ENCODE data around the gene CDKAL1.
A peak's percentile ranks its signal among the peaks of the same experiment; 100 is the strongest.
"Not testable (repeated sequence)": the region's sequence is repeated elsewhere in the genome, so short reads cannot be mapped to it uniquely, and the experiment has no call there.

Gene CDKAL1

GRCh38 chr6:20594299-20594853 lies 60.1 kb downstream of the CDKAL1 start:
- not testable (repeated sequence) for DNase-seq (ENCODE audit: low spot score)

DNA sequence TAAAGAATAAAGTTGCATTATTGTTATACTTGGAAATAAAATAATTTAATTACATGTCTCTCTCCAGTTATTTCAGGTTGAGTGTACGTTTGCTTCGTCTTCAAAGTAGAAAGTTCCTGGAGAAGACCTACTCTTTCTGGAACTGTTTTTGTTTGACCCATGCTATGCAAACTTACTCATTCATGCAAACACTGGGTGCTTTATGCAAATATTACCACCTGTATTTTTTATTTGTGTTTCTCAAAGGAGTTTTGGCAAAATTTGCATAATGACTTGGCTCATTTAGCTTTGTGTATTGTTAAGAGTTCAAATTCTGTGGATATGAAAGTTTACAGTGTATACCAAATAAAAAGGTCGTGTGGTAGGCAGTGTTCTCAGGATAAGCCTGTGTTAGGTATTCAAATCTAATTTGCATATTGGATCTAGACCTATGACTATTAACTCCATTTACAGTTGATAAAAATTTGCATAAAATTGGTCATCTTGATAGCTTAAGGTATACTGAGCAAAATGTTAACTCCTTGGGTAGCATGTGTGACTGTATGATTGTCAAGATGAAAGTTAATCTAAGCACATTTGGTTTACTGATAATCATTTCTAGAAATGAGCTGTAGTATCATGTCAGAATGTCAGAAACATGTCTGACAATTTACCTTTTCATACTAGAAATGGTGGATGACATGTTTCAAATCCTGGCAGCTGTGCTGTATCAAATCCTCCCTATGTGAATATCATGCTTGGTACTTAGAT lies 65.2 kb downstream of the CDKAL1 start:
- DNase-seq (ENCODE audit: low spot score) = no peak

DNA sequence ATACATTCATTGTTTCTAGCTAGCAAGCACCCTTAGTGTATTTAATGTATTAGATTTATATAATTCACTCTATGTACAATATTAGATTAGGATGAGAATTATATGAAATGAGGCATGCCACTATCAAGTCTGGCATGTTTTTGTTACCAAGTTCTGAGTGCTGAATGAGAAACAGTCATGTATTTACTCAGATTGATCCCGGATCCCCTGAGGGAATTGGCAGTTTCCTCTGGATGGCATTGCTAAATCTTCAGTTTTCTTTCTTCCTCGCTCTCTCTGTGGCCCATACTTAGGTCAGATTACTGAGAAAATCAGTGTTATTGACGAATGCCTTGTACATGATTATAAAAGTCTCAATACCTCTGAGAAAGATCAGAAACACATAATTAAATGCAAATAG lies 66.6 kb downstream of the CDKAL1 start:
- DNase-seq (ENCODE audit: low spot score) = no peak

GRCh38 chr6:20604159-20604558 lies 69.9 kb downstream of the CDKAL1 start:
- DNase-seq (ENCODE audit: low spot score) = no peak

- no peak for DNase-seq (ENCODE audit: low spot score)
Observed at GRCh38 chr6:20605061-20605460, 70.8 kb downstream of the CDKAL1 start.

- peak; percentile 12 for DNase-seq (ENCODE audit: low spot score)
Observed at GRCh38 chr6:20605581-20605980, 71.3 kb downstream of the CDKAL1 start.

DNA sequence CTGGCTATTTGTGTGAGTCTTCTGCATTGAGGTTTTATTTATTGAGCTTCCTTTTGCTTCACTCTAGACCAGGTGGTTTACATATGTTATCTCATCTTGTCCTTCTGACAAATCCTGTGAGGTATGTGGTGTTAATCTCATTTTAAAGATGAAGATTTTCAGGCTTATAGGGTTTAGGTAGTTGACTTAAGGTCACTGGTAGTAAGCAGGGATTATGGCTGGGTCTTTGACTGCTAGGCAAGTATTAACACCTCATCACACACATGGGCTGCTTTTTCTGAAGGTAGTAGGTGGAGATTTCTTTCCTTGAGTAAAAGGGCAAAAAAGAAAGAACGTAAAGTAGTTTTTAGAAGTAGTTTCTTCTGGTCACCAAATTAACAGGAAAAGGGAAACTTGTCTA lies 72.6 kb downstream of the CDKAL1 start:
- no peak for DNase-seq (ENCODE audit: low spot score)

DNA sequence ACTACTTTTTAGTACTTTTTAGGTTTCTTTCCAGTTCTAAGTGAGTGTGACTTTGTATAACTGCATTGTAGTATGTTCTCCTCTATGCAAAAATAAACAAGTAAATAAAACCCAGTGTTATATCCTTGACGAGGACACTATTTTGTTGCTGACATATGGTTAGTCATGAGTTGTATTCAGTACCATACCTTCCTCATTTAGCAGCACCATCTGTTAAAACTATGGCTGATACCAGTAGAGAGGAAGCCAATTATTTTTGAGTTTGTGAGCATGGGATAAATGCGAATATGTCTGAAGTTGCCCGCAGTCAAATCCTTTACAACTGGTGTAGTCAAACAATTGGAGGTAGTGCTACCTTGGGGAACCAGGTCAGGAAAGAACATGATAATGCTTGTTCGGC lies 74.1 kb downstream of the CDKAL1 start:
- DNase-seq (ENCODE audit: low spot score) = no peak

DNA sequence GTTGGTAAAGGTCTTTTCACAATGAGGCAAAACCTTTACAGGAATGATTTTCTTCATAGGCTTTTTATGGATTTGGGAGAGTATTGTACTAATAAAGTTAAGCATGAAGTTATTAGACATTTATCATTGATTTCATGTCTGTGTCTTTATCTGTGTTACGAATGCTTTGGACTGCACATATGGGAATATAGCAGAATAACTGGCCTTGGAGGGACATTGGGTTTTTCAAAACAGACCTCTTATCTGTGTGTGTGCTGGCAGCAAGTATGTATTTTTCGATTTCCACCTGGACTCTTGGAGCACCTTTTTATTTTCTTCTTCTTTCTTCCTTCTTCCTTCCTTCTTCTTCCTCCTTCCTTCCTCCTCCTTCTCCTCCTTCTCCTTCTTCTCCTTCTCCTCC lies 74.6 kb downstream of the CDKAL1 start:
- no peak for DNase-seq (ENCODE audit: low spot score)

GRCh38 chr6:20609924-20610323 lies 75.7 kb downstream of the CDKAL1 start:
- DNase-seq (ENCODE audit: low spot score) = not testable (repeated sequence)

- DNase-seq (ENCODE audit: low spot score) = no peak
Observed at GRCh38 chr6:20610636-20611370, 76.5 kb downstream of the CDKAL1 start.

DNA sequence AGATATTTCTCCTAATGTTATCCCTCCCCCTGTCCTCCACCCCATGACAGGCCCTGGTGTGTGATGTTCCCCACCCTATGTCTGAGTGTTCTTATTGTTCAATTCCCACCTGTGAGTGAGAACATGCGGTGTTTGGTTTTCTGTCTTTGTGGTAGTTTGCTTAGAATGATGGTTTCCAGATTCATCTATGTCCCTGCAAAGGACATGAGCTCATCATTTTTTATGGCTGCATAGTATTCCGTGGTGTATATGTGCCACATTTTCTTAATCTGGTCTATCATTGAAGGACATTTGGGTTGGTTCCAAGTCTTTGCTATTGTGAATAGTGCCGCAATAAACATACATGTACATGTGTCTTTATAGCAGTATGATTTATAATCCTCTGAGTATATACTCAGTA lies 83.3 kb downstream of the CDKAL1 start:
- DNase-seq (ENCODE audit: low spot score) = not testable (repeated sequence)

GRCh38 chr6:20620043-20620442 lies 85.8 kb downstream of the CDKAL1 start:
- DNase-seq (ENCODE audit: low spot score) = no peak

DNA sequence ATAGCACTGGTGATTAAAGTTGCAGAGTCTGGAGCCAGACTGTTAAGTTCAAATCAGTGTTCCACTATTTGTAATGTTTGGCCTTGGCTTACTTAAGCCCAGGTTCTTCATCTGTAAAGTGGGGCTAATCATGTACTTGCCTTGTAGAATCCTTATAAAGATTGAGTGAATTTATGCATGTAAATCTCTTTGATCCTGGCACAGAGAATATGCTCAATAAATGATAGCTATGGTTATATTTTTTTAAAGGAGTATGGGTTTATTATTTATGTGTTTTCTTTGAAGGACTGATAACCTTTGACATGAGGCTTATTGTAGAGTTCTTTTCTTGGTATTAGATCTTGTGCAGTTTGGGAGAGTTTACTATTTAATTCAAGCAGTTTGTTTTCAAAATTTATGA lies 89.5 kb downstream of the CDKAL1 start:
- no peak for DNase-seq (ENCODE audit: low spot score)

GRCh38 chr6:20626165-20626564 lies 91.9 kb downstream of the CDKAL1 start:
- DNase-seq (ENCODE audit: low spot score) = no peak

GRCh38 chr6:20629509-20629908 lies 95.3 kb downstream of the CDKAL1 start:
- DNase-seq (ENCODE audit: low spot score) = no peak

- DNase-seq (ENCODE audit: low spot score) = no peak
Observed at GRCh38 chr6:20630136-20630535, 95.9 kb downstream of the CDKAL1 start.

DNA sequence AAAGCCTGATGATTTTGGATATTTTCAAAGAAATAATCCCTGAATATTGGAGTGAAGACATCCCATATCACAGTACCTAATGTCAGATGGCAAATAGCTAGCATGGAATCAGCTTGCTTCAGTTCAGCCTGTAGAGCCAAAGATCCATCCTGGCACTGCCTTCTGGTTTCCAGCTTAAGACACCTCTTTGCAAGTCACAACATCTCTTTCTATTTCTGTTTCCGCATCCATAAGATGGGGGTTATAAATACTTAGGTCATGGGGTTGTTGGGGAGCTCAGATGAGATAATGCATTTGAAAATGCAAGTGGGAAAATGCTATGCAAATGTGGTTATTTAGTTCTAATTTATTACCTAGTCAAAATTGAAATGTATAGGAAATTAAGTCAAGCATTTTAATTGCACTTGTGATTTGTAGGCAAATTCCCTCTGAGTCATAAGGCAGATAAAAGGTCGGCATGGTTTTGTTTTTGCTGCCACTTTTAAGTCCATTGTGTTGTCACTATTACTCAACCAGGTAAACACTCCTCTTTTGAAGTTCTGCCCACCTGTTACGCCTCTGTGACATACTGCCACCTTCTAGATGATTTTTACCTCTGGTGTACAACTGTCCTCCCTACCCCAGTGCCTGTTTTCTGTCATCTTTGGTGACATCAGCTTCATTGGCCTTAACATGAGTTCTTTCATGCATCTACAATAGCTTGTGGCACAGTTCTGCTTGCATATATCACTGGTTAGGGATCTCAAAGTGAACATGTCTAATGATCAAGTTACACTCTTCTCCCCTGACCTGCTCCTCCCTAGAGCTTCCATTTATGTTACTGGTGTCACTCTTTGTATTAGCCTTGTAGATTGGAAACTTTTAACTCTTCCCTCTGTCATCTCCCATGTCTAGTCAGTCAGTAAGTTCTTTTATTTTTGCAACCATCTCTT lies 96.6 kb downstream of the CDKAL1 start:
- DNase-seq (ENCODE audit: low spot score) = no peak

DNA sequence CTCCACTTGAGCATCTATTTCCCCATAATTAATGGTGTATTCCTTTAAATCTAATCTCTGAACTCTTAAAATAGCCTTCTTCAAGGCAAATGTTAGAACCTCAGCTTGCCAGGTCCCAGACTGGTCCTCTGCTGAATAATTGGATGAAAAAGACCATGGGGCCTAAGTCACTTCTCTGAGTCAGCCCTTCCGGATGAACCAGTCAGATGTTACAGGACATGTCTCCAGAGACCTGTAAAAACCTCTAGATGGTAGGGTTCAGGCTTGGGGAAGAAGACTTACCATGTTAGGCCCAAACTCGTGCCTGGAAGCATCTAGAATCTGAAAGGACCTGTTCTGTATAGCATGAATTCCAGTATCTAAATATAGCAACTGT lies 97.3 kb downstream of the CDKAL1 start:
- no peak for DNase-seq (ENCODE audit: low spot score)

DNA sequence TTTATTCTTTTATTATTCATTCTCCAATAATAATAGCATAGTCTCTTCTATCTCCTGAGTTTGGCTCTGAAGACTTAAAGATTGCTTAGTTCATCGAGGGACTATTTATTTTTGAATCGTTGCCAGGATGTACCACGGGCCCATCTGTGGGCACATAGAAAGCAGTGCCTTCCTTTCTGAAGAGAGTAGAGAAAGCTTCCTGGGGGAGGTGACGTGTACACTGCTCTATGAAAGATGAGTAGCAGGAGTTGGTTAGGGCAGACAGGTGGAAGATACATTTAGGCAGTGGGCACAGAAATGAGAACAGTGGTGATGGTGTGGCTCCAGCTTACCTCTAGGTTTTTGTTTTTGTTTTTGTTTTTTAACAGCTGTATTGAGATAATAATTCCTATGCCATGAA lies 98.4 kb downstream of the CDKAL1 start:
- no peak for DNase-seq (ENCODE audit: low spot score)

GRCh38 chr6:20633566-20634340 lies 99.5 kb downstream of the CDKAL1 start:
- DNase-seq (ENCODE audit: low spot score) = no peak
